Measurements from ENCODE around the gene SPRY2. TPM values are rescaled to one million over a fixed set of nuclear protein-coding genes. Genes with fewer than 3 reads are reported as not detected.

The SPRY2 gene
- total and polyA plus RNA-seq, 2 of the 4 experiments (the other 2 are of a cell fraction): 21.1 to 47.9 TPM

- no peaks in the 10 kb centered on the region for H4K20me1 ChIP-seq (ENCODE audit: insufficient read depth, low read length)
- peak overlapping the region; percentile 82 for H2AFZ ChIP-seq (replicated peaks; ENCODE audit: low read length, poor library complexity)
- peak overlapping the region; percentile 13 for H2BK5ac ChIP-seq (ENCODE audit: low read depth, low read length, poor library complexity, severe bottlenecking)
- no peaks in the 10 kb centered on the region for H3K36me3 ChIP-seq (ENCODE audit: control insufficient read depth, insufficient read depth, low read length)
- no peaks in the 10 kb centered on the region for H3K9me3 ChIP-seq (ENCODE audit: control insufficient read depth, insufficient read depth, low read length)
- peak overlapping the region; percentile 24; the same call in 1 of the 2 replicates for H3K4ac ChIP-seq (ENCODE audit: low read depth, low read length)
- intact Hi-C loops (cut with micrococcal nuclease) (loop anchor here (5.0 kb wide), 1 partner anchor 815 kb away; no protein-coding TSS in a partner anchor), dilution Hi-C loops (cut with HindIII; ENCODE audit: low sequenced_read_pairs, unreplicated experiment) (no loop called here), in situ Hi-C loops (cut with MboI; ENCODE audit: low sequenced_read_pairs) (loop anchor here (10.0 to 25.0 kb wide), 3 partner anchors 587 to 800 kb away; no protein-coding TSS in a partner anchor)
- H3K4me1 ChIP-seq (ENCODE audit: control insufficient read depth, insufficient read depth, low read length): no peaks in the 10 kb centered on the region
- H3K18ac ChIP-seq (ENCODE audit: low read depth, low read length): no peak overlapping the region
- ATAC-seq (ENCODE audit: low read depth) (no peak), DNase-seq (no peak)
- H2BK20ac ChIP-seq (ENCODE audit: low read depth, low read length): no peak overlapping the region
- peak overlapping the region; percentile 26; the same call in 1 of the 3 replicates for H2BK15ac ChIP-seq (ENCODE audit: low read depth, low read length)
- peak overlapping the region; percentile 35; the same call in 1 of the 2 replicates for H2AK5ac ChIP-seq (ENCODE audit: low read depth, low read length)
- no peak overlapping the region; the same call in 1 of the 2 replicates for H2BK120ac ChIP-seq (ENCODE audit: low read depth, low read length)
- no CpG with 5 or more reads among the region's 2 CpGs for WGBS, 2 experiments (ENCODE audit: extremely low coverage in 2 of 2, insufficient read length in 1 of 2)
- no peak for TF ChIP-seq NFE2L2 (IDR thresholded peaks at IDR 0.05; ENCODE audit: low read depth, low read length)
- no peak for TF ChIP-seq BHLHE40 (IDR thresholded peaks at IDR 0.05; ENCODE audit: low read depth, low read length)
- no peak for TF ChIP-seq FOS (IDR thresholded peaks at IDR 0.05; ENCODE audit: low read depth, low read length)
- TF ChIP-seq CEBPB (IDR thresholded peaks at IDR 0.05; ENCODE audit: low read depth, low read length): no peak
- no peak for TF ChIP-seq MAFK (IDR thresholded peaks at IDR 0.05; ENCODE audit: low read depth, low read length)
- no peak for TF ChIP-seq RFX5 (IDR thresholded peaks at IDR 0.05; ENCODE audit: low read depth, low read length)
- no peak for TF ChIP-seq POLR2A (IDR thresholded peaks at IDR 0.05; ENCODE audit: low read depth, low read length)
- no peak for TF ChIP-seq MXI1 (IDR thresholded peaks at IDR 0.05; ENCODE audit: borderline replicate concordance, low read depth, low read length)
- TF ChIP-seq, protein P1, sequence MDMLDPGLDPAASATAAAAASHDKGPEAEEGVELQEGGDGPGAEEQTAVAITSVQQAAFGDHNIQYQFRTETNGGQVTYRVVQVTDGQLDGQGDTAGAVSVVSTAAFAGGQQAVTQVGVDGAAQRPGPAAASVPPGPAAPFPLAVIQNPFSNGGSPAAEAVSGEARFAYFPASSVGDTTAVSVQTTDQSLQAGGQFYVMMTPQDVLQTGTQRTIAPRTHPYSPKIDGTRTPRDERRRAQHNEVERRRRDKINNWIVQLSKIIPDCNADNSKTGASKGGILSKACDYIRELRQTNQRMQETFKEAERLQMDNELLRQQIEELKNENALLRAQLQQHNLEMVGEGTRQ (IDR thresholded peaks at IDR 0.05; ENCODE audit: low read depth, low read length): no peak
- no peak for TF ChIP-seq CHD1 (IDR thresholded peaks at IDR 0.05; ENCODE audit: low read depth, low read length)
- no peak for TF ChIP-seq RAD21 (IDR thresholded peaks at IDR 0.05; ENCODE audit: low read length)
- TF ChIP-seq, protein P2, sequence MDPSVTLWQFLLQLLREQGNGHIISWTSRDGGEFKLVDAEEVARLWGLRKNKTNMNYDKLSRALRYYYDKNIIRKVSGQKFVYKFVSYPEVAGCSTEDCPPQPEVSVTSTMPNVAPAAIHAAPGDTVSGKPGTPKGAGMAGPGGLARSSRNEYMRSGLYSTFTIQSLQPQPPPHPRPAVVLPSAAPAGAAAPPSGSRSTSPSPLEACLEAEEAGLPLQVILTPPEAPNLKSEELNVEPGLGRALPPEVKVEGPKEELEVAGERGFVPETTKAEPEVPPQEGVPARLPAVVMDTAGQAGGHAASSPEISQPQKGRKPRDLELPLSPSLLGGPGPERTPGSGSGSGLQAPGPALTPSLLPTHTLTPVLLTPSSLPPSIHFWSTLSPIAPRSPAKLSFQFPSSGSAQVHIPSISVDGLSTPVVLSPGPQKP (IDR thresholded peaks at IDR 0.05; ENCODE audit: borderline replicate concordance, low read depth, low read length): no peak
- no peak for TF ChIP-seq CTCF (conservative IDR thresholded peaks at IDR 0.05; ENCODE audit: low read depth, low read length)
- TF ChIP-seq RCOR1 (IDR thresholded peaks at IDR 0.05; ENCODE audit: insufficient replicate concordance, low read length): no peak
- no peak for TF ChIP-seq MAZ (IDR thresholded peaks at IDR 0.05; ENCODE audit: borderline replicate concordance, low read depth, low read length)
- TF ChIP-seq SMC3 (IDR thresholded peaks at IDR 0.05; ENCODE audit: low read depth, low read length): no peak
- ChIA-PET CTCF (interaction anchor here (1.5 kb wide), 1 partner anchor 19 kb away, joined by 6 read pairs; no protein-coding TSS in a partner anchor), POLR2A (ENCODE audit: unreplicated experiment) (no interaction called here)
- no peak overlapping the region for H3K4me2 ChIP-seq (ENCODE audit: low read depth, low read length)
- H4K91ac ChIP-seq (ENCODE audit: insufficient read depth, low read depth, low read length): no peak overlapping the region
- no peak overlapping the region for H3K4me3 ChIP-seq (ENCODE audit: insufficient read depth, low read depth, low read length)
- H3K27me3 ChIP-seq (ENCODE audit: control insufficient read depth, insufficient read depth, low read length): no peaks in the 10 kb centered on the region
- H3K9ac ChIP-seq (ENCODE audit: low read depth, low read length): no peak overlapping the region
- no peak overlapping the region for H4K5ac ChIP-seq (ENCODE audit: low read depth, low read length)
- BruUV-seq (replicated peaks): no TSS peak
- H4K8ac ChIP-seq (ENCODE audit: low read depth in 2 of 2, low read length in 2 of 2): no peak overlapping the region
- H3K14ac ChIP-seq (replicated peaks; ENCODE audit: low read depth, low read length): no peak overlapping the region; the same call in 1 of the 2 replicates
- H3K23ac ChIP-seq (ENCODE audit: low read depth, low read length): peak overlapping the region; percentile 75
- no peaks in the 10 kb centered on the region for H3K79me1 ChIP-seq (ENCODE audit: low read depth in 1 of 2, low read length in 2 of 2)
- H3K56ac ChIP-seq (ENCODE audit: extremely low read depth, insufficient read depth, low read length): no peak overlapping the region
- no peaks in the 10 kb centered on the region for H3K9me1 ChIP-seq (ENCODE audit: insufficient read depth, low read length)
- no peak overlapping the region for H3K27ac ChIP-seq (ENCODE audit: insufficient read depth, low read length)
- no peak overlapping the region for H2AK9ac ChIP-seq (replicated peaks; ENCODE audit: low read depth, low read length, poor library complexity)
These were observed 21.0 kb upstream of the SPRY2 start for GRCh38 chr13:80361883-80362327.
